Smooth muscle cell of the umbilical artery (primary cell): Measurements from ENCODE around the gene PALS1. TPM values are rescaled to one million over a fixed set of nuclear protein-coding genes. Genes with fewer than 3 reads are reported as not detected.

ENCODE experiments used
- total RNA-seq: library from RNA; depleted of rRNA; stranded (reverse); fragments of >200 nt; gene quantifications from 2 replicates; pipeline ENCODE4 v1.2.3, GENCODE V29; 2014

Gene PALS1
- total RNA-seq = 36.8 and 54.3 TPM in 2 replicates

GRCh38 chr14:67241411-67242167 is at the start of gene PALS1:
PALS1 (plus strand) TSS chr14:67241435; CDS start chr14:67279171, 37,736 bp downstream.

Other genes starting within 250 kb of the PALS1 start
- gene GARIN2, start 52.0 kb upstream of the PALS1 start, total RNA-seq = not detected in 2 replicates
- gene ATP6V1D, start 118.4 kb downstream of the PALS1 start, total RNA-seq = 134 and 158 TPM in 2 replicates
- gene EIF2S1, start 118.9 kb downstream of the PALS1 start, total RNA-seq = 185 and 281 TPM in 2 replicates
- 8.9 and 17.9 TPM in 2 replicates for gene PLEK2, start 170.7 kb downstream of the PALS1 start, total RNA-seq
- 1.8 and 2.4 TPM in 2 replicates for gene TMEM229B, start 247.3 kb downstream of the PALS1 start, total RNA-seq